Cardiac muscle cell (in vitro differentiated cells and primary cell): ENCODE measurements around the gene SRRM3. TPM values are rescaled to one million over a fixed set of nuclear protein-coding genes. Genes with fewer than 3 reads are reported as not detected.
A peak's percentile ranks its signal among the peaks of the same experiment; 100 is the strongest.
"Not testable (repeated sequence)": the region's sequence is repeated elsewhere in the genome, so short reads cannot be mapped to it uniquely, and the experiment has no call there.

Source experiments
- DNase-seq, 2 donors: peaks; one replicate each; pipeline versions ENCODE4 v3.0.0 to v3.0.0-alpha.2; 2010 to 2017; ENCODE audit warnings: low read depth in 1 of 2, low spot score in 1 of 2
- H3K27ac ChIP-seq: fragments of 200-600 bp; sonication (generic); 2 replicates; pipeline ENCODE4 v1.5.1; 2016
- H3K27me3 ChIP-seq: fragments of 200-600 bp; sonication (generic); 2 replicates; pipeline ENCODE4 v1.6.0; 2016; ENCODE audit warnings: control low read depth
- H3K36me3 ChIP-seq: fragments of 200-600 bp; sonication (generic); 2 replicates; pipeline ENCODE4 v1.5.1; 2016; ENCODE audit warnings: control low read depth
- H3K4me1 ChIP-seq: fragments of 200-600 bp; sonication (generic); 2 replicates; pipeline ENCODE4 v1.8.1; 2017; ENCODE audit warnings: low read depth, mild to moderate bottlenecking, mixed run types
- H3K4me3 ChIP-seq: fragments of 200-600 bp; sonication (generic); 2 replicates; pipeline ENCODE4 v1.5.1; 2016; ENCODE audit warnings: mild to moderate bottlenecking
- H3K9me3 ChIP-seq: fragments of 200-600 bp; sonication (generic); 2 replicates; pipeline ENCODE4 v1.5.1; 2017; ENCODE audit warnings: low read depth, mild to moderate bottlenecking, control low read depth
- CTCF ChIP-seq: IDR thresholded peaks from 2 replicates; pipeline ENCODE4 v1.5.1; 2012; ENCODE audit warnings: low read depth, mild to moderate bottlenecking, low read length
- polyA plus RNA-seq: library from polyadenylated mRNA; unstranded; fragments of >200 nt; fragmentation: Nextera tagmentation; extraction: Ambion mirVana; gene quantifications from 2 replicates; pipeline ENCODE4 v1.2.1, GENCODE V29; 2016
- total RNA-seq: library from RNA; depleted of rRNA; stranded (reverse); fragments of >200 nt; gene quantifications from 2 replicates; pipeline ENCODE4 v1.2.3, GENCODE V29; 2016

Gene SRRM3
- total and polyA plus RNA-seq, 2 experiments from 2014 or later, result 0.89 to 2.7 TPM

DNA sequence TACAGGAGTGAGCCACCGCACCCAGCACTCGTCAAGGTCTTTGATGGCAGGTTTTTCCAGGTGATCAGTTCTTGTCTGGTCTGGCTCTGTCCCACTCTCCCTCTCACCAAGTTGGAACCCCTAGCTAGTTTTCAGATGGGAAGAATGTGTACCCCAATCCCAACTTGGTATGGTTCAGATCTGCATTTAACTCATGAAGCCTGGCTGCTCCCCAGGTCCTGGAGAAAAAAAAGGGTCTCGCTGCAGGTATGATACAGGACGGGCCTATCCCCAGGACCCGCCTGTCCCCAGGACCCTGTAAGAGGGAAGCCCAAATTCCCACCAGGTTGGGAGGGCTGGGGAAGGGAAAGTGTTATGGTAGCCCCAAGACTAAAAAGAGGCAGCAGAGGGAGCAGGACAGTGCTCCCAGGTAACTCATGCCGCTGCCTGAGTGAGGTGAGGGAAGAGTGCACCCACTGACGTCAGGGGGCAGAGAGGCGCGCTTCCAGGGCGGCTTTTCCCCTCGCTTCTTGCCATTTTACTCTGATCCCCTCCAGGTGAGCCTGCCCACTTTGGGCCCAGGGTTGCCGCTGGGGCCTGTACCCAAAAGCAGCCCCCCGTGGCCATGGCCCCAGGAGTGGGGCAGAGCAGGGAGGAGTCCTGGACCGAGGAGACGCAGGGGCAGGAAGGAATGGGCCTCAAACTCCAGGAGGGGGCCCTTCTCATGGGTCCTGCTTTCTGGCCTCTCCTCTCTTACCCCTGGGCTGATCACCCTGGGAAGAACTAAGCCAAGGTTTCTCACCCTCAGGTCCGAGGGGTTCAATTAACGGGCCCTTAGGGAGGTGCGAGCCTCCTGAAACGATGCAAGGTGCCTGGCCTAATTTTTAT lies 36.4 kb upstream of the SRRM3 start:
- TF ChIP-seq CTCF, result no peak
- Histone ChIP-seq H3K4me3 (no peak overlapping the region), H3K36me3 (no peaks in the 10 kb centered on the region), H3K27me3 (no peaks in the 10 kb centered on the region), H3K4me1 (no peaks in the 10 kb centered on the region), H3K27ac (no peak overlapping the region), H3K9me3 (no peaks in the 10 kb centered on the region)
- no peak for DNase-seq

DNA sequence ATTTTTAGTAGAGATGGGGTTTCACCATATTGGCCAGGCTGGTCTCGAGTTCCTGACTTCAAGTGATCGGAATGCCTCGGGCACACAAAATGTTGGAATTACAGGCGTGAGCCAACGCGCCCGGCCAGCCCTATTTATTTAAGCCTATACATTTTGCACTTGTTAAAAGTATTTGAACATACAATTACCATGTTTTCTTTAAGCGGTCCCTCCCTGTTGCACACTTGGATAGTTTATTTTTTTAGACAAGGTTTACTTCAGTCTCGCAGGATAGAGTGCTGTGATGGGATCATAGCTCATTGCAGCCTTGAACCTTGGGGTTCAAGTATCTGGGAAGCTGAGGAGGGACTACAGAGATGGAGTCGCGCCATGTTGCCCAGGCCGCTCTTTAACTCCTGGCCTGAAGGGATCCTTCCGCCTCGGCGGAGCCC lies 35.7 kb upstream of the SRRM3 start:
- no peaks in the 10 kb centered on the region for H3K4me1 ChIP-seq
- H3K27me3 ChIP-seq, result no peaks in the 10 kb centered on the region
- TF ChIP-seq CTCF, result no peak
- H3K27ac ChIP-seq, result peak overlapping the region; percentile 92
- H3K9me3 ChIP-seq, result no peaks in the 10 kb centered on the region
- DNase-seq, result no peak
- H3K36me3 ChIP-seq, result no peaks in the 10 kb centered on the region
- peak overlapping the region; percentile 40 for H3K4me3 ChIP-seq

- no peaks in the 10 kb centered on the region for H3K27me3 ChIP-seq
- peak overlapping the region; percentile 92 for H3K27ac ChIP-seq
- peak; percentile 32 for TF ChIP-seq CTCF
These were observed 35.1 kb upstream of the SRRM3 start for GRCh38 chr7:76166404-76167255.

GRCh38 chr7:76173566-76174205 lies 28.0 kb upstream of the SRRM3 start:
- no peak overlapping the region for H3K4me3 ChIP-seq
- H3K27me3 ChIP-seq, result no peaks in the 10 kb centered on the region
- no peak overlapping the region for H3K27ac ChIP-seq
- no peak for DNase-seq
- TF ChIP-seq CTCF, result no peak
- H3K4me1 ChIP-seq, result no peaks in the 10 kb centered on the region
- no peaks in the 10 kb centered on the region for H3K9me3 ChIP-seq
- H3K36me3 ChIP-seq, result no peaks in the 10 kb centered on the region

More at GRCh38 chr7:76166404-76167255, 35.1 kb upstream of the SRRM3 start:
- no peaks in the 10 kb centered on the region for H3K9me3 ChIP-seq
- no peaks in the 10 kb centered on the region for H3K4me1 ChIP-seq
- H3K36me3 ChIP-seq, result no peaks in the 10 kb centered on the region
- H3K4me3 ChIP-seq, result peak overlapping the region; percentile 40
- DNase-seq, result peak; percentile 98

- not testable (repeated sequence) for H3K27me3 ChIP-seq, H3K4me3 ChIP-seq, H3K27ac ChIP-seq, H3K9me3 ChIP-seq, DNase-seq, H3K4me1 ChIP-seq, H3K36me3 ChIP-seq
These were observed 24.7 kb upstream of the SRRM3 start for GRCh38 chr7:76176951-76177350.
